ENCODE measurements around the gene GABRB1.

Gene GABRB1

GRCh38 chr4:47088298-47088697, 56.9 kb downstream of the GABRB1 start:
- H3K4me1 ChIP-seq (ENCODE audit: control insufficient read depth in 1 of 2, insufficient read depth in 1 of 2, low read depth in 1 of 2, low read length in 1 of 2) = no peaks in the 10 kb centered on the region

GRCh38 chr4:47095884-47096283, 64.5 kb downstream of the GABRB1 start:
- Histone ChIP-seq H3K36me3 (no peaks in the 10 kb centered on the region), H3K27me3 (no peaks in the 10 kb centered on the region), H3K9me3 (no peaks in the 10 kb centered on the region), H3K4me1 (ENCODE audit: control insufficient read depth in 1 of 2, insufficient read depth in 1 of 2, low read depth in 1 of 2, low read length in 1 of 2) (no peaks in the 10 kb centered on the region), H3K4me3 (ENCODE audit: low read depth in 1 of 2, low read length in 1 of 2) (no peak overlapping the region), H3K27ac (no peak overlapping the region)
- TF ChIP-seq CTCF (IDR thresholded peaks at IDR 0.05) = no peak

More at GRCh38 chr4:47088298-47088697, 56.9 kb downstream of the GABRB1 start:
- no peaks in the 10 kb centered on the region for H3K27me3 ChIP-seq
- H3K27ac ChIP-seq = no peak overlapping the region
- no peaks in the 10 kb centered on the region for H3K36me3 ChIP-seq
- H3K9me3 ChIP-seq = no peaks in the 10 kb centered on the region
- no peak overlapping the region for H3K4me3 ChIP-seq (ENCODE audit: low read depth in 1 of 2, low read length in 1 of 2)
- no peak for TF ChIP-seq CTCF (IDR thresholded peaks at IDR 0.05)

GRCh38 chr4:47101453-47101852, 70.1 kb downstream of the GABRB1 start:
- Histone ChIP-seq H3K36me3 (no peaks in the 10 kb centered on the region), H3K4me1 (ENCODE audit: control insufficient read depth in 1 of 2, insufficient read depth in 1 of 2, low read depth in 1 of 2, low read length in 1 of 2) (no peaks in the 10 kb centered on the region), H3K4me3 (ENCODE audit: low read depth in 1 of 2, low read length in 1 of 2) (no peak overlapping the region), H3K27ac (no peak overlapping the region), H3K9me3 (no peaks in the 10 kb centered on the region), H3K27me3 (peaks cover 4% of the 10 kb centered on the region)
- no peak for TF ChIP-seq CTCF (IDR thresholded peaks at IDR 0.05)

- H3K4me3 ChIP-seq (ENCODE audit: low read depth in 1 of 2, low read length in 1 of 2) = no peak overlapping the region
- H3K4me1 ChIP-seq (ENCODE audit: control insufficient read depth in 1 of 2, insufficient read depth in 1 of 2, low read depth in 1 of 2, low read length in 1 of 2) = no peaks in the 10 kb centered on the region
- no peaks in the 10 kb centered on the region for H3K36me3 ChIP-seq
- peaks cover 11% of the 10 kb centered on the region for H3K27me3 ChIP-seq
- no peak for TF ChIP-seq CTCF (IDR thresholded peaks at IDR 0.05)
- no peak overlapping the region for H3K27ac ChIP-seq
- H3K9me3 ChIP-seq = no peaks in the 10 kb centered on the region
Measured at GRCh38 chr4:47104986-47105385, 73.6 kb downstream of the GABRB1 start.

GRCh38 chr4:47106561-47106960, 75.2 kb downstream of the GABRB1 start:
- TF ChIP-seq CTCF (IDR thresholded peaks at IDR 0.05) = no peak
- Histone ChIP-seq H3K27ac (no peak overlapping the region), H3K9me3 (no peaks in the 10 kb centered on the region), H3K4me3 (ENCODE audit: low read depth in 1 of 2, low read length in 1 of 2) (no peak overlapping the region), H3K36me3 (no peaks in the 10 kb centered on the region), H3K4me1 (ENCODE audit: control insufficient read depth in 1 of 2, insufficient read depth in 1 of 2, low read depth in 1 of 2, low read length in 1 of 2) (no peaks in the 10 kb centered on the region), H3K27me3 (peaks cover 11% of the 10 kb centered on the region)

GRCh38 chr4:47109379-47109778, 78.0 kb downstream of the GABRB1 start:
- H3K36me3 ChIP-seq = no peaks in the 10 kb centered on the region
- H3K27ac ChIP-seq = no peak overlapping the region
- no peaks in the 10 kb centered on the region for H3K9me3 ChIP-seq
- H3K27me3 ChIP-seq = peaks cover 11% of the 10 kb centered on the region
- no peak overlapping the region for H3K4me3 ChIP-seq (ENCODE audit: low read depth in 1 of 2, low read length in 1 of 2)
- no peaks in the 10 kb centered on the region for H3K4me1 ChIP-seq (ENCODE audit: control insufficient read depth in 1 of 2, insufficient read depth in 1 of 2, low read depth in 1 of 2, low read length in 1 of 2)
- no peak for TF ChIP-seq CTCF (IDR thresholded peaks at IDR 0.05)

Measured in neutrophil (primary cell).